Right forelimb (tissue), 1 donor: Measurements from ENCODE around the gene TBCB.
"Not testable (repeated sequence)": the region's sequence is repeated elsewhere in the genome, so short reads cannot be mapped to it uniquely, and the experiment has no call there.

Source experiments
- DNase-seq: peaks from one replicate; pipeline ENCODE4 v3.0.0-alpha.2; 2018

TBCB gene

DNA sequence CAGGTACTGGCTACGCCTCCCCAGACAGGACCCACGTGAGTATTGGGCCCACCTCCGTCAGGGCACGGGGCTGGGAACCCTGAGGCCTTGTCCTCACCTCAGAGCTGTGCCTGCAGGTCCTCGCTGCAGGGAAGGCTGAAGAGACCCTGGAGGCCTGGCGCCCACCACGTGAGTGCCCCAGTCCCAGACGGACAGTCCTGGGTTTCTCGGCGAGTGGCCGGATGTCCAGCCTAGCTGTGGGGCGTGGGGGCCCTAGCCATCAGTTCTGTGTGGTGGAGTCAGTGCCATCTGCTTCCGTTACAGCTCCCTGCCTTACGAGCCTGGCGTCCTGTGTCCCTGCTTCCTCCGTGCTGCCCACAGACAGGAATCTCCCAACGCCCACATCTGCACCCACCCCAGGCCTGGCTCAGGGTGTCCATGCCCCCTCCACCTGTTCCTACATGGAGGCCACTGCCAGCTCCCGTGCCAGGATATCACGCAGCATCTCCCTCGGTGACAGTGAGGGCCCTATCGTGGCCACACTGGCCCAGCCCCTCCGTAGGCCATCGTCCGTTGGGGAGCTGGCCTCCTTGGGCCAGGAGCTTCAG is 12.1 kb upstream of the TBCB start:
- no peak for DNase-seq

DNA sequence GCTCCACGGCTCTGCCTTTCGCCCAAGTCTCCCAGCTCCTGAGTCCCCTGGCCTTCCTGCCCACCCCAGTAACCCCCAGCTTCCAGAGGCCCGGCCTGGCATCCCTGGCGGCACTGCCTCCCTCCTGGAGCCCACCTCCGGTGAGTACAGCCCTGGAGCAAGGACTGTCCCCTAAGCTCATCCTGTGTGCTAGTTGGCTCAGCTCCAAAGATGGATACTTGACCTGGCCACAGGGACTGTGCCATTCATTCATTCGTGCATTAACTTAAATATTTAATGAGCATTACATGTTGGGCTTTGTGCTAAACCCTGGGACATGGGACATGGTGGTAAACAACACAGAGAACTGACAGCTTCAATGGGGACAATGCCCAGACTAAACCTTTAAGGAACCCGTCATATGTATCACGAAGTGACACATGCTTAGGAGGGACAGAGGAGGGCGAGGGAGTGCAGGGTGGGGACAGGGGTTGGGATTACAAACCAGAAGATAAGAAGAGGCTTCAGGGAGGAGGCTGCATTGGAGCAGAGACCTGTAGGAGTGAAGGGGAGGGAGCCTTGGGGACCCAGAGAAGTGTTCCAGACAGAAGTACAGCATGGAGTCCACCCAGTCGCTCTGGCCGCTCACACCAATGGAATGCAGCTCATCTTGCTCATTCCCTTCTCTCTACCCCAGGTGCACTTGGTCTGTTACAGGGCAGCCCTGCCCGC is 11.3 kb upstream of the TBCB start:
- no peak for DNase-seq

DNA sequence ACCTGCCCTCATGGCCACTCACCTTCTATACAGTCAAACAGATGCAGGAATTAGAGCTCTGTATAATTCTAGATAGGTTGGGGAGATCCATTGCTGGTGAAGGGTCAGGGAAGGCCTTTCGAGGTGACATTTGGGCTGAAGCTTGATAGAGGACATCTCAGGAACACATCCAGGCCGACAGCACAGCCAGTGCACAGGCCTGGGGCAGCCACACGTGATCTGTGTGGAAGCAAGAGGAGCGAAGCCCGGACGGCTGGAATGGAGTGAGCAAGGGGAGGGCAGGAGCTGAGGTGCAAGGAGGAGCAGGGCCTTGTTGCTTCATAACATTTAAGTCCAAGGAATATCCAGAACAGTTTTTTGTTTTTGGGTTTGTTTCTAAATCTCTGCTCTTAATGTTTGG is 8.8 kb upstream of the TBCB start:
- no peak for DNase-seq

DNA sequence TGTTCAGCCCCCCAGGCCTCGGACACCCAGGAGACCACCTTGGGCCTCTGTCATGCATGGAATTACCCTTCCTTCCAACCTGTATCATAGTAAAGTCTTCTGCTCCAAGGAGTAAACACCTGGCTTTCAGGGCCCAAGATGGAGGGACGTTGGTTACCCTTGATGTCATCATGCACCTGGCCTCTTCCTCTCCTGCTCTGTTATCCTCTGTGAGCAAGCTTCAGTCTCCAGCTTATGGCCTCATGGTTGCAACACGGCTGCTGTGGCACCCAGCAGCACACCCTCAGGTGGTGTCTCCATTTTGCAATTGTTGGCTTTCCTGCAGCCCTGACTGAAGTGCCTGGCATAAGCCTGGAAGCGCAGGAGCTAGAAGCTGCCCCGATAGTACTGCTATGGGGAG is 8.3 kb upstream of the TBCB start:
- no peak for DNase-seq

DNA sequence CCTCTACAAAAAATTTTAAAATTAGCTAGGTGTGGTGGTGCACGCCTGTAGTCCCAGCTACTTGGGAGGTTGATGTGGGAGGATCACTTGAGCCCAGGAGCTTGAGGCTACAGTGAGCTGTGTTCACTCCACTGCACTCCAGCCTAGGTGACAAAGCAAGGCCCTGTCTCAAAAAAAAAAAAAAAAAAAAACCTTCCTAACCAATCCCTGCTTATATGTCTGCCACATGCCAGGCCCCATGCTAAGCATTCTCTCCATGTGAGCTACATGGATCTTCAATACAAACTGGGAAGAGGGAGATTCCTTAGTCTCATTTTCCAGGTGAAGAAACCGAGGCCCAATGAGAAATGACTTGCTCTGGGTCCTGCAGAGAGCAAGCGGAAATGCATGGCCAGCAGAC is 6.6 kb upstream of the TBCB start:
- no peak for DNase-seq

DNA sequence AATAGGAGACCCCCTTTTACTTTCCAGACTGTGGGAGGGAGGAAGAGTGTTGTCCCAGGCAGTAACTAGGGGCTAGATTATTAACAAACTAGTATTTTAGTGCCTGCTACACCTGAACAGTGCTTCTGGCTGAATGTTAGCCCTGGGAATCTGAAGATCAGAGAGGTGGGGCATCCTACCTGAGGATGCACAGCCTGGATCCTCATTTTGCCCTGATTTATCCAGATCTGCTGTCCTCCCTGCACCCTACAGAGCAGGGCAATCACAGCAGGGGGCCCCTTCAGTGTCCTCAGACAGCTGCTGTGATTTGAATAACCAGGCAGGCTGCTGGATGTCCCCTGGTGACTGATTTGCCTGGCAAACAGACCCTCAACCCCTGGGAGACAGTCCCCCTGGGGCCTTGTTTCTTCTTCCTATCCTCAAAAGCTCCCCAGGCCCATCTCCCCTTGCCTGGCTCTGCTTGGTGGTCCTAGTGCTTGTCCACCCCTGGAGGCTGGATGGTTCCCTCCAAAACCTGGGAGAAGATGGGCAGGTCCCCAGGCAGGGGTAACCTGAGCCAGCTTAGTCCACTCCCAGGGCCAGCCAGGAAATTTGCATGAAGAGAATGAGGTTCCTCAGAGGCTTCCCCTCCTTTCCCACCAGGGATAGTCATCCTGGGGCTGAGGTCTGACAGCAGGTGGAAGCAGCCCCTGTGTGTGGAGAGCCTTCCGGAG is 4.6 kb upstream of the TBCB start, which contains the start of gene OVOL3:
OVOL3 (plus strand) TSS at position 657 of the 713 bp plus-strand sequence. CDS start 60 bp downstream, outside the sequence.
- DNase-seq, result no peak

DNA sequence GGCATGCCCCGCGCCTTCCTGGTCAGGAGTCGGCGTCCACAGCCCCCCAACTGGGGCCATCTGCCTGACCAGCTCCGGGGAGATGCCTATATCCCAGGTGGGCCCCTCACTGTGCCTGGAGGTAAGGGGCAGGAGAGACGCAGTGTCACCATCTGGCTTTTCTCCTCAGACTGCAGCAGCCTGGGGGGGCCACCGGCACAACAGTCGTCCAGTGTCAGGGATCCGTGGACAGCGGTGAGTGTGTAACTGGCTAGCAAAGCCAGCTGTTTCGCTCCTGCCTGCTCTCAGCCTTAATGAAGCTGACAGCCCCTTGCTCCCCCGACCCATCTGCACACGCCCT is 4.1 kb upstream of the TBCB start:
- DNase-seq, result no peak

DNA sequence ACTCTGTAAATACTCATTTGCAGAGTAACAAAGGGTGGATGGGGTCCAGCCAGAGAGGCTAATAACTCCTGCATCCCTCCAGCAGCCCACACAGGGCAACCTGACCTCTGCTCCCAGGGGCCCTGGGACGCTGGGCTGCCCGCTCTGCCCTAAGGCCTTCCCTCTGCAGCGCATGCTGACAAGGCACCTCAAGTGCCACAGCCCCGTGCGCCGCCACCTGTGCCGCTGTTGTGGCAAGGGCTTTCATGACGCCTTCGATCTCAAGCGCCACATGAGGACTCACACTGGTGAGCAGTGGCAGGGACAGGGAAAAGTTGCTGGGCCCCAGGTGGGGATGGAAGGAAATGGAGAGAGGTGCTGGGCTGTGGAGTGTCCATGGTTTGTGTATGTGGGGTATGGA is 2.6 kb upstream of the TBCB start:
- no peak for DNase-seq

DNA sequence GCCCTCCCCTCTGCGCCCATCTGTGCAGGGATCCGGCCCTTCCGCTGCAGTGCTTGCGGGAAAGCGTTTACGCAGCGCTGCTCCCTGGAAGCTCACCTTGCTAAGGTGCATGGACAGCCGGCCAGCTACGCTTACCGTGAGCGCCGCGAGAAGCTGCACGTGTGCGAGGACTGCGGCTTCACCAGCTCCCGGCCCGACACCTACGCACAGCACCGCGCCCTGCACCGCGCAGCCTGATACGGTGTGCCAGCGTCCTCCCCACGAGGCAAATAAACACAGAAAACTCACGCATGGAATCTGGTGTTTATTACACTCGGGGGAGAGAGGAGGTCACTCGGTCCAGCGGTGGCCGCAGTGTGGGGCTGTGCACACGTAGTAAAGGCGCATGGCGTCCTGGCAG is 1.8 kb upstream of the TBCB start:
- no peak for DNase-seq

DNA sequence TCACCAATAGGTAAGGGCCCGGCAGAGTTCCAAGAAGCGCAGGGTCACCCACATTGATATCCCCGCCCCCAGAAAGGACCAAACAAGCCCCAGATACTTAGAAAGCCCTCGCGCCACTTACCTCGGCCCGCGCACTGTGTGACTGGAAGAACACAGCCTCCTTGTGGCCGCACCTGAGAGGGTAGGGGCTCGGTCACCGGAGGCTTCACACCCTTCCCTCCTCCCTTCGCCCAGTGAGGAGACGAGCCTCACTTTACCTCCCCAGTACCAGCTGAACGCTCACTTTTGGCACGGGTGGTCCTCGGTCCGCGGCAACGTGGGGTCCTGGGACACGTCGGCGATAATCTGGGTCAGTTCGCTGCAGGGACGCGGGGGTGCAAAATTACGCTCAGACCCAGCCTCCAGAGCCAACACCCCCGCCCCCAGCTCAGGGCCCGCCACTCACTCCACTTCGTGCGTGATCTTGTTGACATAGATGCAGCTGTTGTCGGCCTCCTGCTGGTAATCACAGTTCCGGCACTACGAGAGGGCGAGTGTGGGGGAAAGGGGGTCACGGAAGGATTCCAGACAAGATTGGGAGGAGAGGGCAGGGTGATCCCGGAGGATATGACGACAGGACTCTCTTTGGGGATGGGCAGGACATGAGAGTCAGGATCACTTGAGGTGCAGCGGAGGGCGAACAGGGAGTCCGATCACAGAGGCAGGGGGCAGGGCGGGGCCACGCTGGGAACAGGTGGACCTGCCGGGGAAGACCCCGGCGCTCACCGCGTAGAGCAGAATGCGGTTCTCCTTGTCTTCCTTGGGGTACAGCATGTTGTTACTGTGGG is 1.2 kb upstream of the TBCB start:
- no peak for DNase-seq

DNA sequence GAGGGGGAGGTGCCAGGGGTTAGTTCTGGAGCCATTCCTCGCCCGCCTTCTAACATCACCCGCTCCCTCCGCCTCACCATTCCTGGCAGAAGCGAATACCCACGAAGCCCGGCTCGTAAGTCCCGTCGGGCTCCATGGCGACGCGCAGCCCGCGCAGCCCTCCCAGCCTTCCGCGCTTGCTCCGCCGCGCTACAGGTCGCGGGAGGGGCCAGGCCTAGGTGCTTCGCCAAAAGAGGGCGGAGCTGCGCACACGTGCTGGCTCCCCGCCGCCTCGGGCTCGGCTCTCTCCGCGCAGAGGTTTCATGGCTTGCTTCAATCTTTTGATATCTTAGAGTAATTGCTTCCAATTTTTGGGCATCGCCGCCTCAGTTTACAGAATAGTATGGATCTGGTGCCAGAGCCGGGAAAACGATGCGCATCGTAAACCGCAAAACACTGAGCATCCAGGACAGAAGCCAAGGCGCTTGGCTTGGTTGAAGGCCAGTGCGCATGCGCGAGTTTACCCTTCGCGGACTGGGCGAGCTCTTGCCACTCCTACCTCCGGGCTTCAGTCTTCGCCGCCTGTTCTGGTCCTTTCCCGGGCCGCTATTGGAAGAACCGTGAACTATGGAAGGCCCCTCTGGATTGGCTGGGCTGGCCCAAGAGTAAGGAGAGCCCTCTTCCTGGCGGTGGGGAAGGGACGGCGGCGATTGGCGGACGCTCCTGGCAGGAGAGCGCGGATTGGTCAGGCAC is 381 bp upstream of the TBCB start, which contains the start of gene POLR2I:
POLR2I (minus strand) TSS at position 155 of the 732 bp plus-strand sequence; CDS start at position 136, 19 bp downstream.
- DNase-seq, result peak; percentile 99

DNA sequence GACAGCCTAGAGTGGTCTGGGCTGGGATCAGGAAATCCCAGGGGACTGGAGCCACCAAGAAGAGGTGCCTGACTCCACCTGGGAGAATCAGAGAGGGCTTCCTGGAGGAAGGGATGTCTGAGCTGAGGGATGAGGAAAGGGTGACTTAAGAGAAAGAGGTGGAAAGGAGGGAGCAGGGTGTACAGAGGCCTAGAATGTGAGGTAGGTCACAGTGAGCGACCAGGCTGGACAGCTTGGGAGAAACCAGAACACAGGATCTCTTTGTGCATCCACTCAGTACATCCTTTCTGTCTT is 1.0 kb downstream of the TBCB start:
- DNase-seq, result no peak

DNA sequence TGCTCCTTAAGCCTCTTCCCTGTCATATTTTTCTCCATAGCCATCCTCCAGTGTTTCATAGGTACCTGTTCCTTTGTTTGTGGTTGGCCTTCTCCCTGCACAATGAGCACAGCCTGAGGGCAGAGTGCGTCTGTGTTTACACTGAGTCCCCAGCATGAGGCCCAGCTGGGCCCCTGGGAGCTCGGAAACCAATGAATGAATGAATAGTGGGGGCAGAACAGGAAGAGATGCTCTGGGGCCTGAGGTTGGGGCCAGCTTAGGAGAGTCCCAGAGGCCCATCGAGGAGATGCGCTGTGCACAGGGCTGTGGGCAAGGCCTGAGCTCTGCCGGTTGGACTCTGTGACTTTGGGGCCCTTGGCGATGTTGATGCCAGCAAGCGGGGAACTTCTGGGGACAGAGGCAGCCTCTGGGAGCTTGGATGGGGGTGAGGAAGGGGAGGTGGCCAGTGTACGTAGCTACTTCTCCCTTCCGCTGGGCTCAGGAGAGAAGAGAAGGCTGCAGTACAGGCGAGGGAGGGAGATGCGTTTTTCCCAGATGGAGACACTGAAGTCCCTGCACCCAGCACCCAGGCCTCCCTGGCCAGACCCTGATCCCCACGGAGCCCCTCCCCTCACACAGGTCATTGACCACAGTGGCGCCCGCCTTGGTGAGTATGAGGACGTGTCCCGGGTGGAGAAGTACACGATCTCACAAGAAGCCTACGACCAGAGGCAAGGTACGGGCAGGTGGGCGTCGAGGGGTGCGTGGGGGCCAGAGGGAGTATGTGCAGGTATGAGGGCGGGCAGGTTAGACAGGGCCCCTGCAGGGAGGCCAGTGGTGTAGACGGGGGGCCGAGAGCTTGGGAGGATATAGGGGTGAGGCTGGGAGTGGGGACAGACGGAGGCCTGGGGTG is 5.1 kb downstream of the TBCB start:
- no peak for DNase-seq

DNA sequence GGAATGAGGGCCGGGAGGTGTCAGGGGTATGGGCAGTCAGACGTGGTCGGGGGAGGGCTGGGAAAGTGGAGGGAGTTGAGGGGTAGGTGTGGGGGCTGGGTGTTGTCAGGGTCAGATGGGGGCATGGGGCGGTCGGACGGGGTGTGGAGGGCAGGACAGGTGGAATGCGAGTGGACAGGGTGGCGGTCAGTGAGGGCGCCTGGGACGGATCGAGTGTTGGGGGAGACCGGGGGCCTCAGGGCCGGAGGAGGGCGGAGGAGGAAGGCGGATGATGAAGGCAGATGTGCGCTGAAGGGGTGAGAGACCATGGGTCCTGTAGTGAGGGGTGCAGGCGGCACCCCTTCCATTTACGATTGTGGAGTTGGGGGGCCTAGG is 5.7 kb downstream of the TBCB start:
- DNase-seq, result no peak

DNA sequence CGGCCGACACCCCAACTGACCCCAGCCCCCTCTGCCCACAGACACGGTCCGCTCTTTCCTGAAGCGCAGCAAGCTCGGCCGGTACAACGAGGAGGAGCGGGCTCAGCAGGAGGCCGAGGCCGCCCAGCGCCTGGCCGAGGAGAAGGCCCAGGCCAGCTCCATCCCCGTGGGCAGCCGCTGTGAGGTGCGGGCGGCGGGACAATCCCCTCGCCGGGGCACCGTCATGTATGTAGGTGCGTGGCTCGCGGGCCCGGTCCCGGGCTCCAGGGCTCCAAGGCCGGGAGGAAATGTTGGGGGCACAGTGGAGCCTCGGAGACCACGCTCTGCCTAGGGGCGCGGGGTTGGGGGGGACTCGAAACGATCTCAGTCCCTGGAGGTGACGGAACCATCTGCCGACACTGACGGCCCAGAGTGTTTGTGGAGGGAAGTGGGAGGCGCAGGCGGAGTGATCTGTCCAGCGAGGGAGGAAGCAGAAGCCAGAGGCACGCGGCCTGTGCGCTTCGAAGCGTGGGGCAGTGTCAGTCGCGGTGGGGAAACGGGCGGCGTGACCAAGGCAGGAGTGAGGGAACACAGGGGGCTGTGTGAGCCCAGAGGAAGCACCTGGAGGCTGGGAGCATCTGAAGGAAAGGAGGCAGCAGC is 6.3 kb downstream of the TBCB start:
- DNase-seq, result no peak

DNA sequence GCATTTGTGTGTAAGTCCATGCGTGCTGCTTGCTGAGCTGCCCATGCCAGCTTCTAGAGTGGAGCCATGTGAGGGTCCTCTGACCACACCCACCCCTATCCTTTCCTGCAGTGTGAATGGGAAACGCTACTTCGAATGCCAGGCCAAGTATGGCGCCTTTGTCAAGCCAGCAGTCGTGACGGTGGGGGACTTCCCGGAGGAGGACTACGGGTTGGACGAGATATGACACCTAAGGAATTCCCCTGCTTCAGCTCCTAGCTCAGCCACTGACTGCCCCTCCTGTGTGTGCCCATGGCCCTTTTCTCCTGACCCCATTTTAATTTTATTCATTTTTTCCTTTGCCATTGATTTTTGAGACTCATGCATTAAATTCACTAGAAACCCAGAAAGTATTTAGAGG is 10.3 kb downstream of the TBCB start:
- DNase-seq, result no peak

DNA sequence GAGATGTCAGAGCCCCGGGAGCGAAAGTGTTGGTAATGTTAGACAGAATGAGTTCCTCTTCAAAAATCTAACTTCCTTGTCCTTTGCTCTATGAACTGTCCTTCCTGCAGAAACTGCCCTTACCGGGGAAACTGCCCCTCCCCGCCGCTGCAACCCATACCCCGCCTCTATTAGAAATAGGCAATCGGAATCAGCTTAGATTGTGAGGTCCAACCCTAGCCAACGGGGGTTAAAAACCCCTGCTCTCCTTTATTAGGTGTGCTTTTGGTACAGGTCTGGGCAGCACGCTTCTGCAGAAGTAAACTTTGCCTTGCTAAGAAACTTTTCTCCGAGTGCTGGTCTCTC is 13.1 kb downstream of the TBCB start:
- no peak for DNase-seq

DNA sequence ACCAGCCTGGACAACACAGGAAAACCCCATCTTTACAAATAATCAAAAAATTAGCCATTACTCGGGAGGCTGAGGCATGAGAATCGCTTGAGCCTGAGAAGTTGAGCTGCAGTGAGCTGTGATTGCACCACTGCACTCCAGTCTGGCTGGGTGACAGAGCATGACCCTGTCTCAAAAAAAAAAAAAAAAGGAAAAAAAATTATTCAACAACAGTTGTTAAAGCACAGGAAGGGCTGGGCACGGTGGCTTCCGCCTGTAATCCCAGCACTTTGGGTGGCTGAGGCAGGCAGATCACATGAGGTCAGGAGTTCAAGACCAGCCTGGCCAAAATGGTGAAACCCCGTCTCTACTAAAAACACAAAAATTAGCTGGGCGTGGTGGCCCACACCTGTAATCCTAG is 16.0 kb downstream of the TBCB start:
- not testable (repeated sequence) for DNase-seq

DNA sequence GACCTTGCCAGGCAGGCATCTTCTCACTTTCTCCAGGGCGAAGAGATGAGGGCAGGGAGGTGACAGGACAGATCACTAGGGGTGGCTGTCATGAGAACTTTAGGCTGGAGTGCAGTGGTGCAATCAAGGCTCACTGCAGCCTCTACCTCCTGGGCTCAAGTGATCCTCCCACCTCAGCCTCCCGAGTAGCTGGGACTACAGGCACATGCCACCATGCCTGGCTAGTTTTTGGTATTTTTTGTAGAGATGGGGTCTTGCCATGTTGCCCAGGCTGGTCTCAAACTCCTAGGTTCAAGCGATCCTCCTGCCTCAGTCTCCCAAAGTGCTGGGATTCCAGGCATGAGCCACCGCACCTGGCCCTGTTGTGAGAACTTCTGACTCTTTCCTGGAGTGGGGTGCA is 19.6 kb downstream of the TBCB start:
- not testable (repeated sequence) for DNase-seq

DNA sequence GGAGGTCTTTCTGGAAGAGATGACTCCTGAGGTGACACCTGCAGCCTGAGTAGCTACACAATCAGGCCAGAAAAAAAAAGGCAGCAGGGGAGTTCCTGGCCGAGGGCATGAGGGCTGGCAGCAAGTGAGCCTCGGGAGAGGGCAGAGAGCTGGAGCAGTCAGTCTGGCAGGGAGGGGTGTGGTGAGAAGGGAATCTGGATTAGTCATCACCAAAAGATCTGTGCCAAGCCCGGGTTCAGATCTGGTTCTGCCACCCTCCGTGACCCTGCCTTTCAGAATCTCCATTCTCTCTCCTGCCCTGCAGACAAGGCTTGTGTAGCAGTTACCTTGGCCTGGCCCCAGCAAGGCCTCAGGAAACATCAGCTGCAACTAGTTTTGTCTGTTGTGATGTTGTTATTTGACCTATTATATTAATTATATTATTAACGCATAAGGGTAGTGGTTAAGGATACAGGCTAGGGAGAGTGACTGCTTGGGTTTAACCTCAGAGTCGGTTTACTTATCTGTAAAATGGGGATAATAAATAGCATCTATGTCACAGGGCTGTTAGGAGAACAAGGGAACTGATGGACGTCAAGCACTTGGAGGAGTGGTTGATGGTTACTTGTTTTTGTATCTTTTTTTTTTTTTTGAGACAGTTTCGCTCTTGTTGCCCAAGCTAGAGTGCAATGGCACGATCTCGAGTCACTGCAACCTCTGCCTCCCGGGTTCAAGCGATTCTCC is 21.9 kb downstream of the TBCB start:
- no peak for DNase-seq

DNA sequence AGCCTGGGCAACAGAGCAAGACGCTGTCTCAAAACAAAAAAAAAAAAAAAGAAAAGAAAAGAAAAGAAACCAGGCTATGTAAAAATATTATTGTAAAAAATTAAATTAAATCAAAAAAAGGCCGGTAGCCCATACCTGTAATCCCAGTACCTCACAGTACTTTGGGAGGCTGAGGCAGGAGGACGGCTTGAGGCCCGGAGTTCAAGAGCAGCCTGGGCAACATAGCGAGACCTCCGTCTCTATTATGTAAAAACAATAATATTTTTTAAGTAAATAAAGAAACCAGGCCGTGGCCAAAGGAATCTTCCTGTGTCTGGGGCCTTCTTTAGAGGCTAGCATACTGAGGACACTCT is 23.8 kb downstream of the TBCB start:
- DNase-seq, result no peak
